Endothelial cell (in vitro differentiated cells): ENCODE data around the gene OR56A3. TPM values are rescaled to one million over a fixed set of nuclear protein-coding genes. Genes with fewer than 3 reads are reported as not detected.
"Not testable (repeated sequence)": the region's sequence is repeated elsewhere in the genome, so short reads cannot be mapped to it uniquely, and the experiment has no call there.

Source experiments
- DNase-seq: peaks from one replicate; pipeline ENCODE4 v3.0.0; 2021; ENCODE audit warnings: low spot score
- H3K27ac Mint-ChIP-seq: one replicate; pipeline ENCODE4 v1.8.0; 2021; ENCODE audit warnings: mixed read lengths, inconsistent platforms; ENCODE audit not compliant: unreplicated experiment
- H3K27me3 Mint-ChIP-seq: one replicate; pipeline ENCODE4 v1.8.0; 2021; ENCODE audit warnings: mild to moderate bottlenecking, moderate library complexity, mixed read lengths, inconsistent platforms; ENCODE audit not compliant: unreplicated experiment
- H3K36me3 Mint-ChIP-seq: one replicate; pipeline ENCODE4 v1.8.0; 2021; ENCODE audit warnings: mild to moderate bottlenecking, low read depth, mixed read lengths, inconsistent platforms; ENCODE audit not compliant: unreplicated experiment
- H3K4me1 Mint-ChIP-seq: one replicate; pipeline ENCODE4 v1.8.0; 2021; ENCODE audit warnings: mild to moderate bottlenecking, mixed read lengths, inconsistent platforms; ENCODE audit not compliant: unreplicated experiment
- H3K4me3 Mint-ChIP-seq: one replicate; pipeline ENCODE4 v1.8.0; 2021; ENCODE audit warnings: mild to moderate bottlenecking, mixed read lengths, inconsistent platforms; ENCODE audit not compliant: unreplicated experiment
- H3K9me3 Mint-ChIP-seq: one replicate; pipeline ENCODE4 v1.8.0; 2021; ENCODE audit warnings: mixed read lengths, inconsistent platforms; ENCODE audit not compliant: unreplicated experiment
- CTCF ChIP-seq: fragments of 200-600 bp; sonication (generic); IDR thresholded peaks from one replicate; pipeline ENCODE4 v1.5.0; 2021; ENCODE audit warnings: antibody characterized with exemption; ENCODE audit not compliant: unreplicated experiment
- total RNA-seq: library from RNA; stranded (reverse); fragmentation: NEBNext Ultra II Directional; extraction: Animal tissue kit (Norgen Biotek cat#: 25700); gene quantifications from one replicate; pipeline ENCODE4 v1.2.1, GENCODE V29; 2021; ENCODE audit not compliant: unreplicated experiment

Gene OR56A3
- total RNA-seq, 1 donor from 2014 or later = not detected

DNA sequence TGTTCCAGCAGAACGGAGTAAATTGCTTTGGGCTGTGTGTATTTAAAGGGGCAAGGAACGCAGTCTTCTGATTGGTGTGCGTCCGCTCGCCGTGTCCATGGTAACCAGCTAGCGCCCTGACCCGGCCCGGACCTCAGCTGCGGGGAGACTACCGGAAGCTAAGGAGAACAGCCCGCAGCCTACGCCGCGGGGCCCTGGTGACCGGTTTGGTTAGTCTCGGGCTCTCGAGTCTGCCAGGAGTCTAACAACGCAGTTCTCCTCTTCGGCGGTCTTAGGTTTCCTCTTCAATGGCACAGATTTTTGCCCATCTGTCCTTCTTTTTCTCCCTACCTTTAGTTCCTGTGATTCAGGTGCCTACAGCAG lies 3.5 kb upstream of the OR56A3 start:
- Mint-ChIP-seq H3K4me3 (no peak overlapping the region), H3K9me3 (no peaks in the 10 kb centered on the region)

GRCh38 chr11:5940748-5941147 lies 1.3 kb upstream of the OR56A3 start:
- Mint-ChIP-seq H3K36me3 (no peaks in the 10 kb centered on the region), H3K4me3 (no peak overlapping the region), H3K4me1 (peaks cover 3% of the 10 kb centered on the region), H3K9me3 (no peaks in the 10 kb centered on the region), H3K27ac (no peak overlapping the region), H3K27me3 (peaks cover 4% of the 10 kb centered on the region)
- no peak for TF ChIP-seq CTCF
- no peak for DNase-seq

More for the DNA sequence above, 3.5 kb upstream of the OR56A3 start:
- Mint-ChIP-seq H3K36me3 (no peaks in the 10 kb centered on the region), H3K27me3 (peaks cover 4% of the 10 kb centered on the region), H3K4me1 (no peaks in the 10 kb centered on the region), H3K27ac (no peak overlapping the region)
- no peak for TF ChIP-seq CTCF
- no peak for DNase-seq

DNA sequence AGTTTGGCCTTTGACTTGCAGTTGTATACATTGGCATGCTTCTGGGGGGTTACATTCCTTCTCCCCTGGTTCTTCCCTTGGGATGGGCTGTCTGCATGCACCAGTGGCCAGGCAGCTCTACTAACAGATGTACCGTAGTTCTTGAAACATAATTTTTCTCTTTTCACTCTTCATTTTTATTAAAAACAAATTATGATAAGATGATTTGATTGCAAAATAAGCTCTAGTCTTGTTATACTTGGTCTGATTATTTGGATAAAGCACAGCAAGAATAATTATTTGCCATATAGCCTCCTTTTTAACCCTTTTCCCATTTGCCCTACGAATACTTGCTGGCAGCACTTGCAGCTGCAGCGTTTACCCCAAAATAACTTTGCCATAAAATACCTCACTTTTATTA lies 13.5 kb downstream of the OR56A3 start:
- Mint-ChIP-seq H3K27ac (no peak overlapping the region), H3K4me3 (no peak overlapping the region), H3K27me3 (no peaks in the 10 kb centered on the region), H3K9me3 (no peaks in the 10 kb centered on the region), H3K36me3 (no peaks in the 10 kb centered on the region), H3K4me1 (no peaks in the 10 kb centered on the region)
- TF ChIP-seq CTCF = no peak
- DNase-seq = no peak

- DNase-seq, H3K9me3 Mint-ChIP-seq, H3K27me3 Mint-ChIP-seq, H3K36me3 Mint-ChIP-seq, H3K27ac Mint-ChIP-seq, H3K4me1 Mint-ChIP-seq, H3K4me3 Mint-ChIP-seq: not testable (repeated sequence)
Observed at GRCh38 chr11:5960704-5961320, 18.8 kb downstream of the OR56A3 start.

- Mint-ChIP-seq H3K4me1 (no peaks in the 10 kb centered on the region), H3K27me3 (peaks cover 3% of the 10 kb centered on the region), H3K9me3 (no peaks in the 10 kb centered on the region), H3K36me3 (no peaks in the 10 kb centered on the region), H3K4me3 (no peak overlapping the region), H3K27ac (no peak overlapping the region)
- TF ChIP-seq CTCF = no peak
- no peak for DNase-seq
Observed at GRCh38 chr11:5966958-5967357, 24.9 kb downstream of the OR56A3 start.
